ENCODE measurements around the gene EPS8.
A peak's percentile ranks its signal among the peaks of the same experiment; 100 is the strongest.

The EPS8 gene

DNA sequence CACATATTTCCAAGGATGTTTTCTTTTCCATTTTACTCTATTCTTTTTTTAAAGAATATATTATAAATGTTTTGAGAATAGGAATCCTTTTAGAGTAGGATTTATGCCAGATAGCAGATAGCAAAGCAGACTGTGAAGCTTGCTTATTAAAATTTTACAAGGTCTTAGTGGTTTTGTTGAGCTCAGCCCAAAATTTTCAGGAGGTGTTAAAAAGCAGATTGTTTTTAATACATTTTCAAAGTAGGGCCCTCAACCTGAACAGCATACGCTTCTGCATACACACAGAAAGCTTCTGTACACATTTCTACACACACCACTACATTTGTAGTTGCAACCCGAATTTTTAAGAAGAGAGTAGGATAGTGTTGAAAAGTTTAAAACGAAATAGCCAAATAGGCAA is 151.0 kb downstream of the EPS8 start:
- TF ChIP-seq, protein P1, sequence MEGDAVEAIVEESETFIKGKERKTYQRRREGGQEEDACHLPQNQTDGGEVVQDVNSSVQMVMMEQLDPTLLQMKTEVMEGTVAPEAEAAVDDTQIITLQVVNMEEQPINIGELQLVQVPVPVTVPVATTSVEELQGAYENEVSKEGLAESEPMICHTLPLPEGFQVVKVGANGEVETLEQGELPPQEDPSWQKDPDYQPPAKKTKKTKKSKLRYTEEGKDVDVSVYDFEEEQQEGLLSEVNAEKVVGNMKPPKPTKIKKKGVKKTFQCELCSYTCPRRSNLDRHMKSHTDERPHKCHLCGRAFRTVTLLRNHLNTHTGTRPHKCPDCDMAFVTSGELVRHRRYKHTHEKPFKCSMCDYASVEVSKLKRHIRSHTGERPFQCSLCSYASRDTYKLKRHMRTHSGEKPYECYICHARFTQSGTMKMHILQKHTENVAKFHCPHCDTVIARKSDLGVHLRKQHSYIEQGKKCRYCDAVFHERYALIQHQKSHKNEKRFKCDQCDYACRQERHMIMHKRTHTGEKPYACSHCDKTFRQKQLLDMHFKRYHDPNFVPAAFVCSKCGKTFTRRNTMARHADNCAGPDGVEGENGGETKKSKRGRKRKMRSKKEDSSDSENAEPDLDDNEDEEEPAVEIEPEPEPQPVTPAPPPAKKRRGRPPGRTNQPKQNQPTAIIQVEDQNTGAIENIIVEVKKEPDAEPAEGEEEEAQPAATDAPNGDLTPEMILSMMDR (IDR thresholded peaks at IDR 0.05; ENCODE audit: control insufficient read depth, insufficient read depth, low read depth, low read length, missing control alignments) = no peak
- peak; percentile 46 for DNase-seq (ENCODE audit: low read depth)
- H3K4me3 ChIP-seq (ENCODE audit: control insufficient read depth, low read depth, low read length) = no peak overlapping the region

DNA sequence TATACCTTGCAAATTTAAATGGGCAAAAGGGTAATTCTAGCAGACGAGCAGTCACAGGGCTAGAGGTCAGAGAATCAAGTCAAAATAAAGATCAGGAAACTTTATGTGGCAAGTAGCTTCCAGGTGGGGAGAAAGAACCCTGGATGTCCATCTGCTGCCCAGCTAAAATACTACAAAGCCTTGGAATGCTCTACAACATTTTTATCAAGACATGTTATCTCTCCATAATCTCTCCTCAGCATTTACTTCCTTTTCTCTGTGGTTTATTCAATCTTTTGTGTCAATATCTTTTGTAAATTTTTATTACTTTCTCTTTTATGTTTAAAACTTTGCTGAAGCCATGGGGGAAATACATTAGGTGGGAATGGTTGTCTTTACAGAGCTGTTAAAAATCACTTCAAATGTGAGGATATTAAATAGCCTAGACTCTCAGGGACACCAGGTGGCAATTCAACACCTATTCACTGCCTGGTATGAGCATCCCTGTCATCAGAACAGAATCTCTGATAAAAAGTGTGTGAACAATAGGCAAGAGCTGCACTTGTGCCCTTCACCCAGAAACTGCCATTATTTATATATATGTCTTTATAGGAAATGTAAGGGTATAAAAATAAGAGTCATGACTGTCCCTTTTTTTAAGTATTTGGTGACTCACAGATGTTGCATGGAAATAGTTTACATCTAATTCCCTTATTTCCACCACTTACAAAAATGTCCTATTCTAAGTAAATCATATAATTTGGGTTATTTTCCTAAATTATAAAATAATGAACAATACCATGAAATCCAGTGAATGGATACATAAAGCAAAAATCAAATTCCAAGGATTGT is 152.9 kb downstream of the EPS8 start:
- no peak for DNase-seq (ENCODE audit: low read depth)
- TF ChIP-seq, protein P1 (IDR thresholded peaks at IDR 0.05; ENCODE audit: control insufficient read depth, insufficient read depth, low read depth, low read length, missing control alignments) = no peak
- H3K4me3 ChIP-seq (ENCODE audit: control insufficient read depth, low read depth, low read length) = no peak overlapping the region

DNA sequence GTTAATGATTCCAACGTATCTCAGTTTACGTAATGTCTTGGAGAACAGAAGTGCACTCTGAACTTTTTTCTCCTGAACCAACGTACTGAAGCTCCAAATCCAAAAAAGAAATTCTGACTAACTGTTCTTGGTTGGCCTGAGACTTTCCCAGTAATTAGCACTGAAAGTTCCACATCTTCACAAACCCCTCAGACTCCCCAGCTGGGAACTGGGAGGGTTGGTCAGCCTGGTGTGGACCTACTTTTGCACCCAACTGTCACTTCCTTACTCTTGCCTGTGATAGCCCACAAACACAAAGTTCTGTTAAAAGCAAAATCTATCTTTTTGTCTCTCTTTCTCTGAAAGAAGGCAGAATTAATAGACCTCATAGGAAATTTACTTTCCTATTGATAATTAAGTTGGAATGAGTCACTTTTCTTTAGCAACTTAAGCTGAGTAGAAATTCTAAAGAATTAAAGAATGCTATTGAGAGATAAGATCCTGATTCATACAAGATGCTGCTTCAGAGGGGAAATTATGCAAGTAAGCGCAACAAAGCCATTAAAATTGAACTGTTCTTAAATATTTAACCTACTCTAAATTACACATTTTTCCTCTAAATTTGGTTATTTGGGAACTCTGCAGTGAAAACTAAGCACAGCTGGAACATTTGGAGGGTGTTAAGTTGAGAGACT is 155.0 kb downstream of the EPS8 start:
- peak; percentile 51 for DNase-seq (ENCODE audit: low read depth)
- TF ChIP-seq, protein P1 (IDR thresholded peaks at IDR 0.05; ENCODE audit: control insufficient read depth, insufficient read depth, low read depth, low read length, missing control alignments) = no peak

DNA sequence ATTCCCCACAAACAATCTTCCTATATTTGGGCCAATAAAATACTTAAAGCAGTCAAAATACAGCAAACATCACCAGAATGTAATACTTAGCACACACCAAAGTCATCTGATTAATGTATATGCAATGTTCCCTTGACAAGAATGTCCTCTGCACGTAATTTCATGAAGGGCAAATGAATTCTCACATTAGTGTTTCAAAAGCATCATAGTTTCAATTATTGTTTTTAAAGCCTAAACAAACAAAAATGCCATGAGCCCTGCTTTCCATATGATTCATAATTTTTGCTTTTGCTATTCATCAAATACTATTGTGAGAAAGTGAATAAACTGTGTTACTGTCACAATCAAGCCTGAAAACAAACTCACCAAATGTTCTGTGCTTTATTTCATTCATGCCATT is 156.0 kb downstream of the EPS8 start:
- no peak overlapping the region for H3K4me3 ChIP-seq (ENCODE audit: control insufficient read depth, low read depth, low read length)
- no peak for DNase-seq (ENCODE audit: low read depth)
- TF ChIP-seq, protein P1 (IDR thresholded peaks at IDR 0.05; ENCODE audit: control insufficient read depth, insufficient read depth, low read depth, low read length, missing control alignments) = no peak

More for the DNA sequence above, 155.0 kb downstream of the EPS8 start:
- no peak overlapping the region for H3K4me3 ChIP-seq (ENCODE audit: control insufficient read depth, low read depth, low read length)

DNA sequence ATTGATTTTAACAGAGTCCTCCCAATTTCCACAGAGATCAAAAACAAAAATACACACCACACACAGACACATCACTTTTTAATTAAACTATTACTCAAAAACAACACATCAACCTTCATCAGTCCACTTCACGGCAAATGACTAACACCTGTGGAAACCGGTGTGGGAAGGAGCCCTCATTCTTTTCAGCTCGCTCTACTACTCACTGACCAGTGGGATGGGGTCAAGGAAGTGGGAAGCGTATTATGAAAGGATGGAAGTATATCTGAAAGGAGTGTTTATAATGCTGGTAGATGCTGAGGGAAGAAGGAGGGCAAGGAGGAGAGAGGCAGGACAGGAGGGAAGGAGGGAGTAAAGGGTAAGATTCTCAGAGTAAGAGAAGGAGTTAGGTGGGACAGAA is 156.5 kb downstream of the EPS8 start:
- no peak overlapping the region for H3K4me3 ChIP-seq (ENCODE audit: control insufficient read depth, low read depth, low read length)
- TF ChIP-seq, protein P1 (IDR thresholded peaks at IDR 0.05; ENCODE audit: control insufficient read depth, insufficient read depth, low read depth, low read length, missing control alignments) = no peak
- DNase-seq (ENCODE audit: low read depth) = no peak

DNA sequence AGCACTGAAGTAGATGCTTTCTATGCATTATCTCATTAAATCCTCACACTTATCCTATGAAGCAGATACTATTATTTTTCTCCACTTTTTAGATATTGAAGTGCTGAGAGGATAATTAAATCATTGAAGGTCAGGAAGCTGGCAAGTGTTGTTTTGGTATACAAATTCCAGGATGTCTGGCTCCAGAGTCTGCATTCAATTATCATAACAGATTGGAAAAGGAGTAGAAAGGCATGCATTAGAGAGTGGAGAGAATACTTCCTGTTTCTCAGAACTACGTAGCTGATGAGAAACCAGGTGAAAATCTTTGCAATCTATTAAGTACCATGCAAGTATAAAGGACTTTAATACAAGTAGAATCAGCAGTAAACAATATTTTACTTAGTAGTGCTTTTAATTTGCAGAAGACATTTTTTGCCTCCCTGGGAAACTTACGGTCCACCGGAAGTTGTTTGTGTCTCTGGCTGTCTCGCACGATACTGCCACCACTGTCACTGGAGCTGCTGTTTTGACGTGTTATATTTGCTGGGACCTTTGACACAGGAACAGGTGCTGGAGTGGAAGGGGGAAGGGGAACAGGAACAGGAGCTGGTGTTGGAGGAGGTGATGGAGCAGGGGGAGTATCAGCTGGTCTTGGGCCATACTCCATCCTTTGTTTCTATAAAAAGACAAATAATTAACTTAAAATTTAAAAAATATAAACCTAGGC is 158.0 kb downstream of the EPS8 start:
- no peak overlapping the region for H3K4me3 ChIP-seq (ENCODE audit: control insufficient read depth, low read depth, low read length)

More for the DNA sequence above, 158.0 kb downstream of the EPS8 start:
- TF ChIP-seq, protein P1 (IDR thresholded peaks at IDR 0.05; ENCODE audit: control insufficient read depth, insufficient read depth, low read depth, low read length, missing control alignments) = no peak
- no peak for DNase-seq (ENCODE audit: low read depth)
